Colon (tissue), 2 donors: ENCODE data around the gene MYO1D.

Experiments
- FAIRE-seq: peaks from 2 replicates; lab custom pipeline; 2012; peaks lifted over from hg19 to GRCh38; lab: Jason Lieb, UNC
- donor health status: control.
- donor health status: control.

Gene MYO1D

GRCh38 chr17:32504166-32504990, 372.5 kb downstream of the MYO1D start:
- FAIRE-seq = no peak

DNA sequence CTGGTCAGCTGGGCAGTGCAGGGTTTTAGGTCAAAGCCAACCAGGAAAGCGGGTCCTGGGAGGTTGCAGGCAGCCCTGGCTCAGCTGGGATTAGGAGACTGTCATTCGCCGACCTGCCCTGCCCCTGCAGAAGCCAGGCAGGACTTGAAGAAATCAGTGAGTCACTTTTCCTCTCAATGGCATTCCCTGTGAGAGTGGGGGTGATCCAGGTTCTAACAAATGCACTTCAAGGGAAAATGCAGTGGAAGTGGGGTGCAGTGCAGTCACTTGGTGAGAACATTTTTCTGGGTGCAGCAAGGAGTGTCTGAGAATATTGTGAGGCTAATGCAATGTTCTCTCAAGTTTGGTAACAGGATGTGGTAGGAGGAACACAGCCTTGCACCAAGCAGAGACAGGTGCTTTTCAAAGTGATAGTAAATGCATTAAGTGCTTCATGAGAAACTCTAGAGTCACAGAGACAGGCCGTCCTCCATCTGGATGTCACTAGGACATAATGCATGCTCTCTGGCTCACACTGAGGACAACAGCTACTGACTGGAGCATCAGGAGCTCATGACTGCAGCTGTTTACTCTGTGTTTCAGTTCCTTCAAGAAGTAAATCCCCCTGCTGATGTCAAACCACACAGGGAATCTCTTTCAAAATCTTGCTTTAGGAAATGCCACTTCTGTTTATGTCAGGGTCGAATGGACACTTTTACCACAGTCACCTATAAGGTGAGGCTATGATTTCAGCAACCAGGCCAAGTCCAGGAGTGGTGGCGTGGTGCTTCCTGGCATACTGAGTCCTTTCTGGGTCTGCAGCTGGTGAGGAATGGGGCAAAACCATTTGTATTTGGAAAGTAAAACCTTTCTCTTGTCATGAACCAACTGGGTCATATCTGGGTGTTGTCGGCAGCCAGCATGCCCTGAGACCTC, 373.4 kb downstream of the MYO1D start:
- FAIRE-seq = no peak

- no peak for FAIRE-seq
Observed at GRCh38 chr17:32502710-32503109, 374.2 kb downstream of the MYO1D start.

- no peak for FAIRE-seq
Observed at GRCh38 chr17:32502013-32502412, 374.9 kb downstream of the MYO1D start.

GRCh38 chr17:32498391-32498790, 378.5 kb downstream of the MYO1D start:
- FAIRE-seq = no peak

- no peak for FAIRE-seq
Observed at GRCh38 chr17:32497431-32498205, 379.3 kb downstream of the MYO1D start.

GRCh38 chr17:32496395-32497073, 380.4 kb downstream of the MYO1D start:
- no peak for FAIRE-seq

GRCh38 chr17:32495359-32496231, 381.3 kb downstream of the MYO1D start:
- no peak for FAIRE-seq

DNA sequence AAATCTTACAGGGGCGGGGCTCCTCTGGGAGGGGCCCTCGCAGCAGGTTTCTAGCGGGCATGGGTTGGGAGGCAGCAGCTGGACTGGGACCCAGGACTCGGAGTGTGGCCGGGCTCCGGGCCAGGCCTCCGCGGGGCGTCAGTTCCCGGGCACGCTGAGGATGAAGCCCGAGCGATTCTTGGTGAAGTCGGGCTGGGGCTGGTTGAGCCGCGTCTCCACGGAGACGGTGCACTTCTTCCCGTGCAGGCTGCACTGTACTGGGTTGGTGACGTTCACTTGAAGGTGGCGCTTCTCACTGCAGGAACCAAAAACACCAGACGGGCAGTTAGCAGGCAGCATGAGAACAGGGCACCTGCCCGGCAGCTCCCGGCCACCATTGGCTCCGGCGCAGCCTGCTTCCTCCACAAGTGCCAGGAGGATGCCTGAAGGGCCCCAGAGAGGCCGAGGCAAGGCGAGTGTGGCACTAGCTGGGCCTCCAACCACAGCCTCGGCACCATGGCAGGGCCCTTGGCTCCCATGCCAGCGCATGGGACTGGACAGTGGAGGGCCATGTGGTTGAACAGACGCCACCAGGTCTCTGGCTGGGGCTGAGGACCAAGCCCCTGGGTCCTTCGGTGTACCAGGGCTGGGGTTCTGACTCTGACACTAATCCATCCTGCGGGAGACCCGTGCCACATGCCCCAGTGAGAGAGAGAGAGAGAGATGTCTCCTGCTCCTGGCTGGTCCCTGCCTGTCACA, 382.1 kb downstream of the MYO1D start:
- FAIRE-seq = no peak

GRCh38 chr17:32493976-32494513, 382.9 kb downstream of the MYO1D start:
- no peak for FAIRE-seq

DNA sequence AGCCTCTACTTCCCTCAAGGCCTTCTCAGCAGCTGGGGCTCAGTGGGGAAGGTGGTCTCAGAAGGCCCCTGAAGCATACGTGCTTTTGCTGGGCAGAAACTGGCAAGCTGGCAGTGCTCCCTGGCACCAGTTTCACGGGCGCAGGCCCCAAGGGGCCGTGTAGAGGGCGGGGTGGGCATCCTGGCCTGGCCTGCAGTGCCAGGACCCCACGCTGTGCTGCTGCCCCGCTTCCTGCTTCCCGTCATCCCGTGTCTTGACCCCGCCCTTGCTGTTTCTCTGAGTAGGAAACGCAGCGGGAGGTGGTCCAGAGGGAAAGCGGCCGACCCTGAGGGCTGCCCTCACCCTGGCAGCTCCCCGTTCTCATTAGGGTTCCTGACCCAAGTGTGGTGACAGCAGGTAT, 383.4 kb downstream of the MYO1D start:
- FAIRE-seq = no peak

DNA sequence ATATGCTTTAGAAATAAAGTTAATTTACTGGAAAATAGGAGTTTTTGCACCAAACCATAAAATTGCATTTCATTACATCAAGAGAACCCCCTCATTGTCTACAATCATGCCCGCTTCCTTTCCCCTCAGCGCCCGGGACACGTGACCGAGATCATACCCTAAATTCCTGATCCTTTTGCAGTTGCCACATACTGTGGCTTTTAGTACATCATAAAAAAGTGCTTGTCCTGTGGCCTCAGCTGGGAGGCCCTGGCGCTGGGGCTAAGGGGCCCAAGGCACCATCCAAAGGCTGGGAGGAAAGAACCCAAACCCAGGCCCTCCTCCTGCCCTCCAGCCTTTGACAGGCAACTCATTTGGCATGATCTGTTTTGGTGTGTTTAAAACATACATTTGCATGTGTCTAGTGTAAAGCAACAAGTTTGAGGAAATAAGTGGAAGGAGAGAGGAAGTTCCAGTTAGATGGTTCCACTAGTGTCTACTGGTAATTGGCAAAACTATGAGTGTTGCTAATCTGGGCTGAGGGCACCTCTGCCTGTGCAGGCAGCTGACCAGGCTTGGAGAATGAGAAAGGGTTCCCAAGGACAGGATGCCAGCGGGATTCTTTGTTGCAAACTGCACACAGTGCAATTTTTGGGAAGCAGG, 384.2 kb downstream of the MYO1D start:
- FAIRE-seq = no peak

DNA sequence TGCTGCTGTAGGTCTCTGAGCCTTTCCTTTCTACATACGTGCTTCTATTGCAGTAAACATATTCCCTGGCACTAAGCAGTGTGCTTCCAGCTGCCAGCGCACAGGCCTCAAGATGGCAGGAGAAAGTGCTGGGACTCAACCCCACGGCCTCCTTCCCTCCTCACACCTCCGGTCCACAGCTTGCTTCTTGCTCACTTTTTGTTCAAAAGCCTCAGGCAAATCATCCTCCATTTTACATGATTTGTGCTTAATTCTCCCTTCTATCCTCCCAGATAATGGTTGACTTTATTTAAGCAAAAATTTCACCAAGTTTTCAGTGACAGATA, 384.7 kb downstream of the MYO1D start:
- FAIRE-seq = no peak

DNA sequence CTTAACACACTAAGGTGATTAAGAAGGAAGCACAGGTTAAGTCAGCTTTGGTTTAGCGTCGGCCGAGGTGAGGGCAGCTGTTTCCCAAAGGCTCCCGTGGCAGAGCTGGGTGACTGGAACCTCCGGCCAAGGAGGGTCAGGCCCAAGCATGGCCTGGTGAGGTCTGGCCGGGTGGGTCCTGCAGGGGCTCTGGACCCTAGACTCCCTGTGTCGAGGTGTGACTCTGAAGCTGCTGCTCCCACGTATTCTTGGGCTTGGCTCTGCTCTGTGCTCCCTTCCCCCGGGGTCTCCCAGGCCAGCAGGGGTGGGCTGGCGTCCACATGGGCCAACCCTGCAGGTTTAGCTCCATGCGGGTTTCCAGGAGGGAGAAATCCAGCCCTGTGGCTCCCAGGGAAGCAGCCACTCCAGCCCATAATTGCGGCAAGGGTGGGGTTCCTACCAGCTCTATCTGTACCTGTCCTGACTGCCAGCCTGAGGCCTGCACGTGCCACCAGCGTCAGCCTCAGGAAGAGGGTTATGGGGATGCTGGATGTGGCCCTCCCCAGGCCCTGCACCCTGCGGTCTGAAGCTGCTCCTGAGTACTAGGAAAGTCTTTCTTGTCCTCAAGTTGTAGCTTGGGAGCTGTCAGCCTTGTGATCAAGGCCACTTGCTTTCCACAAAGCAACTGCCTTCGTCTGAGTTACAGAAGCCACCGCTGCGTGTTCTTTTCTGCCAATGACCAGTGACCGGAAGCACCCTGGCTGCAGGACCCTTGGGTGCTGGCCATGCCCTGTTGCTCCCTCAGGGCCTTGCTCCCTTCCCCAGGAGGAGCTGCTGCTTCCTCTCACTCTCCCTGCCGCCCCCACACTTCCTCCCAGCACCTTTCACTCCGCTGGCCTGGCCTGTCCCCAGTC, 385.3 kb downstream of the MYO1D start:
- FAIRE-seq = no peak

DNA sequence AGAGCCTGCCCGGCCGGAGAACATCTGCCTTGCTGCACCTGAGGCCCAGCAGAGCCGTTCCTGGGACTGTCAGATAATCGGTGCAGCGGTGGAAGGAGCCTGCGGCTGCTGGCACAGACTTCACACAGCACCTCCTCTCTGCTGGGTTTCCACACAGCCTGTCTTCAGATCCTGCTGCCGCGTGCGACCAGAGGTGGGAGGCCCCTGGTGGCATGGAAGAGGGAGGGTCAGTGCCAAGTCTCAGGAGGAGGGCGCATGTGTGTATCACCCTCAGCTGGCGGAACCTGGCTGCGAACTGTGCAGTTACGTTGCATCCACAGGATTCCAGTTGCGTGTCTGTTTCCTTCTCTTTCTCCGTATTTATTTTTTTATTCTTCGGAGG, 386.8 kb downstream of the MYO1D start:
- FAIRE-seq = no peak

GRCh38 chr17:32489320-32490100, 387.4 kb downstream of the MYO1D start:
- no peak for FAIRE-seq

DNA sequence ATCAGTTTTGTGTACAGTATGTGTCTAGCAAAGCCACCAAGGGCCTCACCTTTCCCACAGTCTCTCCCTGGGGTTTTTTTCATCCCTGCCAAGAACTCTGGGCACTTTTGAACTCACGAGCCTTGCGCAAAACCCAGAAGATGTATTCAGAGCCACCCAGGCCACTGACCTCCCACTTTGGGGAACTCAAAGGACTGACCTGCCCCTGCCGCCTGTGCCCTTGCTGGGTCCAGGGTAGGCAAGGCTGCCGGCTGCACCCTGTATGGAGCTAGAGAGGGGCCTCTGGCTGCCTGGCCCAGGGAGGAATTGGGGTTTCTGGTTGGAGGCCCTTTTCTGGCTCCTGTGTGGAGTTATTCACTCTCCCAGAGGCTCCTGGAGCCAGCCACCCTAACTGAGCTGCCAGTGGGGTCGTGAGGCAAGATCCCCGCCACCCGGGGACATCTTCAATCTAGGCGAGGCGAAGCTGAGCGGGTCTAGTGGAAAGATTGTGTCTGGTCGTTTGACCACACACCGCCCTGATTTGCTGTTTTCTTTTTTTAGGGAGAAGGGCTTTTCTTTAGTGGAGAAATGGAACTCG, 388.2 kb downstream of the MYO1D start:
- no peak for FAIRE-seq
